Measurements from ENCODE around the gene ARHGEF40.
"Not testable (repeated sequence)": the region's sequence is repeated elsewhere in the genome, so short reads cannot be mapped to it uniquely, and the experiment has no call there.

DNA sequence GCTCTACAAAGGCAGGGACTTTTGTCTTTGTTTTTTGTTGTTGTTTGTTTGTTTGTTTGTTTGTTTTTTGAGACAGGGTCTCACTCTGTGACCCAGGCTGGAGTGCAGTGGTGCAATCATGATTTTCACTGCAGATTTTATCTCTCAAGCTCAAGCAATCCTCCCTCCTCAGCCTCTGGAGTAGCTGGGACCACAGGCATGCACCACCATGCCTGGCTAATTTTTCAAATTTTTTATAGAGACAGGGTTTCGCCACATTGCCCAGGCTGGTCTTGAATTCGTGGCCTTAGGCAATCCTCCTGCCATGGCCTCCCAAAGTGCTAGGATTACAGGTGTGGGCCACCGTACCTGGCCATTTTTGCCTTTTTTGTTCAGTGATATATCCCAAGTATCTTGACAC is 29.2 kb upstream of the ARHGEF40 start:
- TF ChIP-seq, protein P1, sequence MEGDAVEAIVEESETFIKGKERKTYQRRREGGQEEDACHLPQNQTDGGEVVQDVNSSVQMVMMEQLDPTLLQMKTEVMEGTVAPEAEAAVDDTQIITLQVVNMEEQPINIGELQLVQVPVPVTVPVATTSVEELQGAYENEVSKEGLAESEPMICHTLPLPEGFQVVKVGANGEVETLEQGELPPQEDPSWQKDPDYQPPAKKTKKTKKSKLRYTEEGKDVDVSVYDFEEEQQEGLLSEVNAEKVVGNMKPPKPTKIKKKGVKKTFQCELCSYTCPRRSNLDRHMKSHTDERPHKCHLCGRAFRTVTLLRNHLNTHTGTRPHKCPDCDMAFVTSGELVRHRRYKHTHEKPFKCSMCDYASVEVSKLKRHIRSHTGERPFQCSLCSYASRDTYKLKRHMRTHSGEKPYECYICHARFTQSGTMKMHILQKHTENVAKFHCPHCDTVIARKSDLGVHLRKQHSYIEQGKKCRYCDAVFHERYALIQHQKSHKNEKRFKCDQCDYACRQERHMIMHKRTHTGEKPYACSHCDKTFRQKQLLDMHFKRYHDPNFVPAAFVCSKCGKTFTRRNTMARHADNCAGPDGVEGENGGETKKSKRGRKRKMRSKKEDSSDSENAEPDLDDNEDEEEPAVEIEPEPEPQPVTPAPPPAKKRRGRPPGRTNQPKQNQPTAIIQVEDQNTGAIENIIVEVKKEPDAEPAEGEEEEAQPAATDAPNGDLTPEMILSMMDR (IDR thresholded peaks at IDR 0.05; ENCODE audit: borderline replicate concordance, extremely low read depth, low read length, poor library complexity, severe bottlenecking) = not testable (repeated sequence)
- not testable (repeated sequence) for TF ChIP-seq EZH2 (IDR thresholded peaks at IDR 0.05; ENCODE audit: borderline replicate concordance, low read depth, low read length, severe bottlenecking)
